PFSK-1 (cell line): ENCODE data around the gene LPCAT1.

Experiments used
- FOXP2 ChIP-seq: optimal IDR thresholded peaks from 2 replicates; pipeline ENCODE3; 2011; ENCODE audit warnings: borderline replicate concordance, control low read depth, inconsistent platforms; ENCODE audit not compliant: insufficient read depth; ENCODE audit errors: extremely low read length, extremely low read depth
- POLR2AphosphoS5 ChIP-seq: IDR thresholded peaks from 2 replicates; pipeline ENCODE4 v1.6.1; 2012; ENCODE audit warnings: low read depth, mild to moderate bottlenecking, control low read depth, low read length, moderate library complexity
- SIN3A ChIP-seq: IDR thresholded peaks from 2 replicates; pipeline ENCODE4 v1.6.1; 2012; ENCODE audit warnings: mild to moderate bottlenecking, low read length, moderate library complexity, borderline replicate concordance; ENCODE audit not compliant: insufficient read depth
- TAF1 ChIP-seq: IDR thresholded peaks from 2 replicates; pipeline ENCODE4 v1.6.1; 2012; ENCODE audit warnings: low read length, control low read depth, borderline replicate concordance; ENCODE audit not compliant: insufficient read depth
- TF ChIP-seq, protein P1 (sequence below), 2 experiments: IDR thresholded peaks; 2 replicates each; pipeline versions ENCODE4 v1.6.1 to v1.8.0; 2011 to 2012; ENCODE audit warnings: low read depth in 2 of 2, low read length in 2 of 2, control low read depth in 1 of 2, inconsistent platforms in 1 of 2, mild to moderate bottlenecking in 1 of 2, moderate library complexity in 1 of 2; ENCODE audit not compliant: insufficient read depth in 1 of 2

The LPCAT1 gene

GRCh38 chr5:1529498-1529897 lies 5.7 kb upstream of the LPCAT1 start:
- TF ChIP-seq FOXP2 (no peak), TAF1 (no peak), POLR2AphosphoS5 (no peak), SIN3A (no peak)
- TF ChIP-seq, protein P1, sequence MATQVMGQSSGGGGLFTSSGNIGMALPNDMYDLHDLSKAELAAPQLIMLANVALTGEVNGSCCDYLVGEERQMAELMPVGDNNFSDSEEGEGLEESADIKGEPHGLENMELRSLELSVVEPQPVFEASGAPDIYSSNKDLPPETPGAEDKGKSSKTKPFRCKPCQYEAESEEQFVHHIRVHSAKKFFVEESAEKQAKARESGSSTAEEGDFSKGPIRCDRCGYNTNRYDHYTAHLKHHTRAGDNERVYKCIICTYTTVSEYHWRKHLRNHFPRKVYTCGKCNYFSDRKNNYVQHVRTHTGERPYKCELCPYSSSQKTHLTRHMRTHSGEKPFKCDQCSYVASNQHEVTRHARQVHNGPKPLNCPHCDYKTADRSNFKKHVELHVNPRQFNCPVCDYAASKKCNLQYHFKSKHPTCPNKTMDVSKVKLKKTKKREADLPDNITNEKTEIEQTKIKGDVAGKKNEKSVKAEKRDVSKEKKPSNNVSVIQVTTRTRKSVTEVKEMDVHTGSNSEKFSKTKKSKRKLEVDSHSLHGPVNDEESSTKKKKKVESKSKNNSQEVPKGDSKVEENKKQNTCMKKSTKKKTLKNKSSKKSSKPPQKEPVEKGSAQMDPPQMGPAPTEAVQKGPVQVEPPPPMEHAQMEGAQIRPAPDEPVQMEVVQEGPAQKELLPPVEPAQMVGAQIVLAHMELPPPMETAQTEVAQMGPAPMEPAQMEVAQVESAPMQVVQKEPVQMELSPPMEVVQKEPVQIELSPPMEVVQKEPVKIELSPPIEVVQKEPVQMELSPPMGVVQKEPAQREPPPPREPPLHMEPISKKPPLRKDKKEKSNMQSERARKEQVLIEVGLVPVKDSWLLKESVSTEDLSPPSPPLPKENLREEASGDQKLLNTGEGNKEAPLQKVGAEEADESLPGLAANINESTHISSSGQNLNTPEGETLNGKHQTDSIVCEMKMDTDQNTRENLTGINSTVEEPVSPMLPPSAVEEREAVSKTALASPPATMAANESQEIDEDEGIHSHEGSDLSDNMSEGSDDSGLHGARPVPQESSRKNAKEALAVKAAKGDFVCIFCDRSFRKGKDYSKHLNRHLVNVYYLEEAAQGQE (IDR thresholded peaks at IDR 0.05; ENCODE audit: insufficient read depth in 1 of 2, low read depth in 2 of 2, low read length in 2 of 2) = no peak

- no peak for TF ChIP-seq FOXP2
- no peak for TF ChIP-seq TAF1
- TF ChIP-seq SIN3A = no peak
Measured at GRCh38 chr5:1527533-1528205, 3.9 kb upstream of the LPCAT1 start.

DNA sequence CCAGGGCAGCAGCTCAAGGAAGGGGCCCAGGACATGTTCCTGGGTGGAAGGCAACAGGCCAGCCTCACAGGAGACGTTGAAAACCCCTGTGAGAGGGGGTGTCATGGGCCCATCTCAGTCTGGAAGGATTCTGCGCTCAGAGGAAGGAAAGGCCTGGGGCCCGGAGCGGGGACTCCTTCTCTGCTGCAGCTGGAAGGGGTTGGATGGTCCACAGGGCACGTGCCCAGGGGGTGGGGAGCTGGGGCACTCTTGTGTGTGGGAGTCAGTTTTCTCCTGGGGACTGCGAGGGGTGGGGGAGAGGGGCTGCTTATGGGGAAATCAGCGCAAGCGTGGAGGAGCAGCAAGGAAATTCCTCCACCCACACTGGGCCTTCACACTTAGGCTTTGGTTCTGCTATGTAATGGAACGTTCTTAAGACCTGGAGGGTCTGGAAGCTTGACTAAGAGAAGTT lies 2.9 kb upstream of the LPCAT1 start:
- no peak for TF ChIP-seq FOXP2
- TF ChIP-seq, protein P1 (IDR thresholded peaks at IDR 0.05; ENCODE audit: insufficient read depth in 1 of 2, low read depth in 2 of 2, low read length in 2 of 2) = no peak
- no peak for TF ChIP-seq POLR2AphosphoS5
- TF ChIP-seq SIN3A = no peak
- no peak for TF ChIP-seq TAF1

GRCh38 chr5:1526190-1526631 lies 2.5 kb upstream of the LPCAT1 start:
- TF ChIP-seq FOXP2 (no peak), POLR2AphosphoS5 (no peak), TAF1 (no peak), SIN3A (no peak)
- TF ChIP-seq, protein P1 (IDR thresholded peaks at IDR 0.05; ENCODE audit: insufficient read depth in 1 of 2, low read depth in 2 of 2, low read length in 2 of 2) = no peak

GRCh38 chr5:1525624-1526189 lies 1.9 kb upstream of the LPCAT1 start:
- TF ChIP-seq TAF1 (no peak), SIN3A (no peak), POLR2AphosphoS5 (no peak), FOXP2 (no peak)
- TF ChIP-seq, protein P1 (IDR thresholded peaks at IDR 0.05; ENCODE audit: insufficient read depth in 1 of 2, low read depth in 2 of 2, low read length in 2 of 2) = no peak
